Endometrial microvascular endothelial cells (primary cell): ENCODE measurements around the gene SEMA3B. TPM values are rescaled to one million over a fixed set of nuclear protein-coding genes. Genes with fewer than 3 reads are reported as not detected.
"Not testable (repeated sequence)": the region's sequence is repeated elsewhere in the genome, so short reads cannot be mapped to it uniquely, and the experiment has no call there.

Experiments used
- in situ Hi-C: cut with HindIII; loops from 2 replicates; pipeline ENCODE4 v1.10.0; 2017; ENCODE audit warnings: low sequenced_read_pairs, low pct_unique_long_range_greater_than_20kb; ENCODE audit errors: inconsistent ontology term
- total RNA-seq: library from RNA; depleted of rRNA; stranded (reverse); fragments of >200 nt; gene quantifications from one replicate; pipeline ENCODE4 v1.2.3, GENCODE V29; 2015; ENCODE audit errors: inconsistent ontology term

SEMA3B gene
- total RNA-seq, 1 donor from 2014 or later, result 0.19 TPM

GRCh38 chr3:50267280-50267913 is 1.6 kb upstream of the SEMA3B start:
- in situ Hi-C loops, result no loop called here

- in situ Hi-C loops, result no loop called here
These were observed 671 bp upstream of the SEMA3B start for GRCh38 chr3:50268276-50268675.

- in situ Hi-C loops, result no loop called here
These were observed 513 bp downstream of the SEMA3B start for GRCh38 chr3:50269460-50269859.

- in situ Hi-C loops, result no loop called here
These were observed 1.0 kb downstream of the SEMA3B start for GRCh38 chr3:50269977-50270413.

GRCh38 chr3:50270422-50271224 is 1.7 kb downstream of the SEMA3B start:
- in situ Hi-C loops, result no loop called here

- in situ Hi-C loops, result no loop called here
These were observed 2.5 kb downstream of the SEMA3B start for GRCh38 chr3:50271314-50271936.

GRCh38 chr3:50272538-50272910 is 3.6 kb downstream of the SEMA3B start:
- in situ Hi-C loops, result not testable (repeated sequence)

GRCh38 chr3:50272911-50273688 is 4.2 kb downstream of the SEMA3B start:
- in situ Hi-C loops, result no loop called here

- in situ Hi-C loops, result no loop called here
These were observed 4.7 kb downstream of the SEMA3B start for GRCh38 chr3:50273689-50274065.

- in situ Hi-C loops, result no loop called here
These were observed 5.6 kb downstream of the SEMA3B start for GRCh38 chr3:50274371-50275104.

- in situ Hi-C loops, result no loop called here
These were observed 6.4 kb downstream of the SEMA3B start for GRCh38 chr3:50275141-50275995.

- in situ Hi-C loops, result no loop called here
These were observed 7.2 kb downstream of the SEMA3B start for GRCh38 chr3:50275996-50276761.

- in situ Hi-C loops, result no loop called here
These were observed 7.8 kb downstream of the SEMA3B start for GRCh38 chr3:50276762-50277101.

- in situ Hi-C loops, result no loop called here
These were observed 9.4 kb downstream of the SEMA3B start for GRCh38 chr3:50278123-50278879.

- in situ Hi-C loops, result no loop called here
These were observed 9.9 kb downstream of the SEMA3B start, which contains the start of gene LSMEM2 for GRCh38 chr3:50278880-50279224. LSMEM2 (plus strand) TSS chr3:50279087; CDS start chr3:50279114, 27 bp downstream.

GRCh38 chr3:50279255-50280016 is 10.5 kb downstream of the SEMA3B start:
- in situ Hi-C loops, result no loop called here
